A172 (cell line): ENCODE results near the gene LRMDA. TPM values are rescaled to one million over a fixed set of nuclear protein-coding genes. Genes with fewer than 3 reads are reported as not detected.

Experiments
- DNase-seq: peaks from one replicate; pipeline ENCODE4 v3.0.0-alpha.2; 2015; ENCODE audit warnings: low spot score
- total RNA-seq: library from RNA; depleted of rRNA; stranded (reverse); fragments of >200 nt; shearing (Covaris generic); gene quantifications from 2 replicates; pipeline ENCODE4 v1.2.3, GENCODE V29; 2014

Gene LRMDA
- total RNA-seq, 1 experiment from 2014 or later: not detected

DNA sequence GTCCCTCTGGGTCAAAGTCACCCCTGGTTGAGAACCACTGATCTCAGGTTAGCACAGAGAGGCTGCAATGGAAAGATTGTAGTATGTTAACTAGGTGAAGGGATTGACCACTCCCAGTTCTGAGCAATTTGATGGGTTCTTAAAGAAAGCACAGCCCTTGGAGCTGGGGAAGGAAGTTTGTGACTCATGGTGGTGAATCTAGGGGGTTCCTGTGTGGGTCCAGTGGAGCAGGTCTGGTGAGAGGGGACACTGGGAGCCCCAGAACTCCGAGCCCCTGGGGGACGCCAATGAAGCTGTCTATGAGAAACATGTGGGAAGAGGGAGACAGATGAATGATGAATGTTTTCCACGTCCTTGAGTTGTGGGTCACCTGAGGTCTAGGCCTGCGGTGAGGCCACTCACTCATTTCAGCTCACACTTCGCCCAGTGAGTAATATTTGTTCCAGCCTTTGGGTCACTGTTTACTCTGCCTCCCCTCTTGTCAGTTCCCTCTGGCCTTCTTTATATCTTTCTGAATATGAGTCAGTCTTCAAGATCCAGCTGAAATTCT lies 341.9 kb downstream of the LRMDA start:
- DNase-seq: peak; percentile 89

DNA sequence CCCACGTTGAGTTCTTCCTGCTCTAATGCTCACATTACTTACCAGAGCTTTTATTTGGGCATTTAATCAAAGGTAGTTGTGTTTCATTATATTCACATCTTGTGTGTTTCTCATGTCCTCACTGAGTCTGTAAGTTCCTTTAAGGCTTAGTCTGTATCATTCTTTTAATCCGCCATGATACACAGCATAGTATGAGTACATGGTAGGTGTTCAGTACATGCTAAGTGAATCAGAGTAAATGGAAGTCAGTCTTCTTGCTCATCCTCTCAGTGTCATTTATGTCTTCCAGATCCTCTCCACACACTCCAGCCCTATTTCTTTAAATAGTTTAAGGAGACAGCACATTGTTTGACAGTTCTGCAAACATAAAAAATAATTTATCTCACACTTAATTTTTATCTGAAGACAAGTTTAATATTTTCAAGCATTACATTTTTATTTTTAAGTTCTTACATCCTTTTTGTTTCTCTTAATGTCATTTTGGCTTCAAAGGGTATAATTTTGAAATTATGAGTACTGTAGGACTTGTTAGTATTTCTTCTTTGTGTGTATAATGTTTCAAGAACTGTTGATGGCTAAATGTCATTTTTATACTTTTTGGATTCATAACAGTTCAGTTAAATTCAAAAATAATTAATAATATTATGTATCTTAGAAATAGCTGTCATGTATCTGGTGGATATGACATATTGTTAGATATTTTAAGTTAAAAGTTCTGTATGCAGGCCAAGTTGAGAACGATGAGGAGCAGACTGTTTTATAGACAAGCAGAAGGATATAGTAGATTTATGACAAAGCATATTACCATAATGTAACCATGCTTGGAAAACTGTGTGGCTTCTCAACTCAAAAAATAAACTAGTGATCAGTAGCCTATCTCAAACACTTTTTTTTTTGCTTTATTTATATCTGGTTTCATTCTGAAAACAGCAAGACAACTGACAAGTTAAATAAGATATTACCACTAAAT lies 342.7 kb downstream of the LRMDA start:
- no peak for DNase-seq

DNA sequence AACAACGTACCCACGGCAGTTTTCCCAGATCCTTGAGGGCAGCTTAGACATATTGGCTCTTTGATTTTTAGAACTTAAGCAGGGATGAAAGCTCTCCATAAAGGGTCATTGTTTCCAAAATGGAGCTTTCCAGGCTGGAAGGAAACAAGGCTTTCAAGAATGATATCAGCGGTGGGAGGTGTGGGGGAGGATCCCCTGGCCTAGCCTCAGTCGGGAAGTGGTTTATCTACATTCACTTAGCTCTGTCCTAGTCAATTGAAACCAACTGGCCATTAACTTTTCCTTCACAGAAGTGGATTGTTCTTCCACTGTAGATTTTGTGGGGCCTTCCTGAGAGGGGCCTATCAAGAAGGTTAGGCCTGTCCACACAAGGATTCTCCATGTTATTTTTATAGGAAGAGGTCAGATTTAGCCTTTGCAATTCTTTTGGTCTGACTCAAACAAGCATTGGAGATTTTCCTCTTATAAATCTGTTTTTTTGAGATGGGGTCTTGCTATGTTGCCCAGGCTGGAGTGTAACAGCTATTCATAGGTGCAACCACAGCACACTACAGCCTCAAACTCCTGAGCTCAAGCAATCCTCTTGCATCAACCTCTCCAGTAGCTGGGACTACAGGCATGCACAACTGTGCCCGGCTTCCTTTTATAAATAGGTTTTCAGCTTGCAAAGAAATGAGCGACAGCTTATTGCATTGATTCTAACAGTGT lies 343.5 kb downstream of the LRMDA start:
- DNase-seq: no peak

DNA sequence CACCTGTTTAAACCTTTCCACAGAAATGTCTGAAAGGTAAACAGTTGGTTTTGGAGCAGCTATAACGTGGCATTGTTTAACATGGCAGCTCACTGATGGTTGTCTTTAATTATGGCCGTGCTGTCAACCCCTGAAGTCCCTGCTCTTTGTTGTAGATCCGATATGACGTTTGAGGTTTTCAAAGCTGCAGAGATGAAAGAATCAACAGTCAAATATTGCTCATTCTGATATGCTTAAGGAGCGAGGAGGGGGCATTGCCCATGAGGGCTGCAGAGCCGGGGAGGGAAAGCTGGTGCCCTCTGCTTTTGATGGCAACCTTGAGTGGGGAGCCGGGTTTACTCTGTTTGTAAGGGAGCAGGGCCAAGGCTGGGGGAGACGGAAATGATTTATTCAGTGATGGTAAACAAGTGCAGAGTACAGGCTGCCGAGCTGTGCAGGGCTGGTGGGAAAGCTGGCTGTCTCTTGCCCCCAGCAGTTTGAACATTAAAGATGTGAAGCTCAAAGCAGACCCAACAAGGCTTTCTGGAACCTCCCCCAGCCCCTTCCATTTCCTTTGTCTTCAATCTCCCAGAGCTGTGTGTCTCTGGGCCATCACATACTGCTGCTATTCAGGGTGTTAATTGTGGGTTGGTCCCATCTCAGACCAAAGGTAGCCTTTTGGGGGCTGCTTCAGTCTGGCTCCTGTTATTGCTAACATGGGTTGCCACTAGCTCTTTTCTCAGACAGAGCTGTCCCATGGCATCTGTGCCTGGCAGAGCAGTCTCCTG lies 345.5 kb downstream of the LRMDA start:
- no peak for DNase-seq

DNA sequence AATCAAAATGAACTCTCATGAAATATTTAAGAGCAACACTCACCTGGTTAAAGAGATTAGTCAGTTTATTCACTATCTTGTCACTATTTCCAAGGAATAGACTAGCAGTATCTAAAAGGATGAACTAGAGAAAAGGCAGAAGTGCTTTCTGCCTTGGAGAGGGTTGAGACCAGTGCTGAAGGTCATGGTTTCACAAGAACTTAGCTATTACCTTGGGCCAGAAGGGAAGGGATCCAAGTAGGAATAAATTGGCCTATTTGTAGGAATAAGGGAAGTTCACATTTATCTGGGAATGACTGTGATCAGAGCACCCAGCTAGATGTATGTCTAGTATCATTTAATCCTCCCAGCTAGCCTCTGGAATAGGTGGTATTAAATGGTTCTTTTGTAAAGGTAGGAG lies 347.2 kb downstream of the LRMDA start:
- no peak for DNase-seq

DNA sequence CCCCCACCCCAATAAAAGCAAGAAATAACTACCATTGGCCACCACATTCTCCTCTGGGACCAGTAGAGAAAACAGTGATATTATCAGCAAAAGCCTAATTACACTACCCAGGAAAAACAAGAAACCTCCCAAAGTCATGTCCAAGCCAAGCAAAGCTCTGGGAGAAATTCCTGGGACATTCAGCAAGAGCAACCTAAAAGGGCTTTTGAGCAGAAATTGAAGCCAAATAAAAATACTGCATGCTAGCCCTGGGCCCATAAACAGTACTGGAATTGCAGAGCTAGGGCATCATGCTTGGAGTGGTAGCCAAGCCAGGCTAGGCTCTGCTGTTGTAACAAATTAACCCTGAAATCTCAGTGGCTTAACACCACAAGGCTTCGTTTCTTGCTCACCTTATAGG lies 347.9 kb downstream of the LRMDA start:
- DNase-seq: no peak

DNA sequence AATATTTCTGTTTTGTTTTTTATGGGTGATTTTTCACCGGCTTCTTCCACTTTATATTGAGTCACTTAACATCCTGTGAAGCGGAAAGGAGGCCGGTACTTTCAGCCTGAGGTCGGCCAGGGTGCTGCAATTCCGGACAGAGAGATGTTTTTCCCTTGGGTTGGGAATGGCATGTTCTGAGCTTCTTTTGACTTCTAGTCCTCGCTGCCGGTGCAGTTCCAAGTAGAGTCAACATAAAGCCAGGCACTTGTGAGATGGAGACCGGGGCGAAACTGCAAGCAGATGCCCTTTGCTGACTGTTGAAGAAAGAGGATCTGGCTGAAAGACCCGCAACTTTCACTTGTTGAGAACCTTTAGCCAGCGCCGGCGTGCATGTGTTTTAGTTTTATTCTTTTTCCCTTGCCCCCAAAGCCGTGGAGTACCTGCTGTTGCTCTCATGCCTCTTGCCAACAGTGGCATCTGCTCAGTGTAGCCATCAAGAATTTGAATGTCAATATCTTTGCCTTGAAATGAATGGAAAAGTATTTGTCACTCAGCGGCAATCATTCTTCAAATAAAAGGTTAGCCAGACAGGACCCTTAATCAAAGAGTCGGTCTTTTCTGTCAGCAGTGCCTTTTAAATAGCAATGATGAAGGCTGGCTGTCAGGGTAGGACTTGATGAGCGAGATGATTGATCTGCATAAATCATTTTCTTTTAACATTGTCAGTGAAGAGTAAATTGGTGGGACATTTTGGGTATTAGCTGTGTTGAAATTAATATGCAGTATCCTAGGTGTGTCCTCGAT lies 351.2 kb downstream of the LRMDA start:
- DNase-seq: no peak

DNA sequence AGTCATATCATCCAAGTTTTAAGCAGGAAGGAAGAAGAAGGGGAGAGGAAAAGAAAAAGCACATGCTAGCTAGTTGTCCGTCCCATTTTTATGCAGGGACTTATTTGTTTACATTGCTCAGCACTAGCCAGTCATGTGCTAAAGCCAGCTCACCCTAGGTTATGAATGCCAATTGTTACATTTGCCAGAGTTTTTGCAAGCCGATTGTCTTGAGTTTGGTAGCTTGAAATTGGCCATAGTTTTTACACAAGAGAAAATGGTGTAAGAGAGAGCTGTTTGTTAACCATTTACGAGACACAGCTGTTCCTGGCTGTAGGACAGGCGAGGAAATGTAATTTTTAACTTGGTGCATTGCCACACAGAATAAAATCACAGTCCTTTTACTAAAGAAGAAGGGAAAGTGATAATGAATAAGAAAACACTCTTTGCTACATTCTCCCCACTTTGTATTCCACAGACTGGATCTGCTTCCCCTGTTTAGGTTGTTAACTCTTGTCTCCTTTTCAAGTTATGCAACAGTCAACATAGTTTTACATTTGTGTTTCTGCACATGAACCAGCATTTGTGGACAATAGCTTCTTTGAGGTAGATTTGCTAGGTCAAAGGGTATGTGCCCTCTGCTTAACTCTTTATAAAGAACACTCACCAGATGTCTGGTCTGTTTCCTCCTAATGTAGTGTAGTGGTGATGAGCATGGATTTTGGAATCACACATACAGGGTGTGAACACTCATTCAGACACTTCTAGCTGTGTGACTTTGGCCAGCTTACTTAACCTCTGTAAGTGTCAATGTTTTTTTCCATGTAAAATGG lies 357.2 kb downstream of the LRMDA start:
- no peak for DNase-seq

DNA sequence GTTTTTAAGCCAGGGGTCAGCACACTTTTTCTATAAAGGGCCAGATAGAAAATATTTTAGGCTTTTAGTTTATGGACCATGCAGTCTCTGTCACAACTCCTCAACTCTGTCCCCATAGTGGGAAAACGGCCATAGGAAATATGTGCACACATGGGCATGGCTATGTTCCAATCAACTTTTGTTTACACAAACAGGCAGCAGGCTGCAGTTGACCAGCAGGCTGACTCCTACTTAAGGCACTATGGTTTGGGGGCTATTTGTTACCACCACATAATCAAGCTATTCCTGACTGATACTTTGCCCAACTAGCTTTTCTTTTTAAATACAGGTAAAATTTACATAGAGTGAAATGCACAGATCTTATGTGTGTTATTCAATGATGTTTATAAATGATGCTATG lies 362.4 kb downstream of the LRMDA start:
- DNase-seq: no peak

DNA sequence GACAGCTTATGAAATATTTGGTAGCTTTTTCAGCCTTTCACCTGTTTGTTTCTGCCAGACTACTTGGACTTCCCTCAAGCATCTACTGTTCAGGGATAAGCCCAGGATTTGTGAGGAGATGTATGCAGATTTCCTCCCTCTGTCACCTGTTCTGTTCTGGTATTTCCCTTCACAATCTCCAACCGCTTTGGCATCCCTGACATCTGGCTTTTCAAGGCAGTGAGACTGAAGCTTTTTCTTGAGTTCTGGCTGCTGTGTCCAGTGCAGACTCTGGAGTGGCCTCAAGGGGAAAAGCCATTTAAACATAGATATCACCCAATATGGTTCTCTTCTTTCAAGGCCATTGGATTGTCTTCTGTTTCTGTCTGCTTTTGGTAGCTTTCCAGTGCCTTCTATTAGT lies 369.7 kb downstream of the LRMDA start:
- no peak for DNase-seq

DNA sequence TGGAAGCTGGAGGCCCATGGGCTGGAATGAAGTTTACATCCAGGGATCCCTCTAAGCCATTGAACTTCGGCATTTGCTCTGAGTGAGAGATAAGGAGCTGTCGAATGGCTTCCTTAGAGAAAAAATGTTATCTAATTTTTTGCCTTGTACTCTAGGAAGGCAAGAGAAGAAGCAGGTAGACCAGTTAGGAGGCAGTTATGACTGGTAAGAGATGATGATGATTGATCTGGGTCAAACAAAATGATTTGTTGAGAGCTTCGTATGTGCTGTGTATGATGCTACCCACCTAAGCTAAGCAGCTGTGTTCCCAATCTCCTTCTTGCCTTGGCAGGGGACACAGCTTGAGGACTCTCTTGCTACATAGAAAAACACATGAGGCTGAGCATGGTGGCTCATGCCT lies 370.2 kb downstream of the LRMDA start:
- DNase-seq: no peak

DNA sequence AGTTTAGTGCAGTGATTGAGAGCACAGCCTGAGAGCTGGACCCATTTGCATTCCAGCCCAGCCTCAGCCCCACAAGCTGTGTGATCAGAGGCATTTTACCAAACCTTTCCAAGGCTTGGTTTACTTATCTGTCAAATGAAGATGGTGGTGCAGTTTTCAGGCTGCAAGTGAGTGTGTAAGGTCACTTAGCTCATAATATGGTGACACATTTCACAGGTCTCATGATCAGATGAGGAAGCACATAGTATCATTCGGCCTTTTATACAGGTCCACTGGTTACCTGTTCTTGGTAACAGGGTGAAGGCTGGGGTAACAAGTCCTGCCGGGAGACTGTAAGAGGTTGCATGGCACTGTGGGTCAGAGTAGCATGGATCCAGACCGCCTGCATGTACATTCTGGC lies 371.7 kb downstream of the LRMDA start:
- no peak for DNase-seq

DNA sequence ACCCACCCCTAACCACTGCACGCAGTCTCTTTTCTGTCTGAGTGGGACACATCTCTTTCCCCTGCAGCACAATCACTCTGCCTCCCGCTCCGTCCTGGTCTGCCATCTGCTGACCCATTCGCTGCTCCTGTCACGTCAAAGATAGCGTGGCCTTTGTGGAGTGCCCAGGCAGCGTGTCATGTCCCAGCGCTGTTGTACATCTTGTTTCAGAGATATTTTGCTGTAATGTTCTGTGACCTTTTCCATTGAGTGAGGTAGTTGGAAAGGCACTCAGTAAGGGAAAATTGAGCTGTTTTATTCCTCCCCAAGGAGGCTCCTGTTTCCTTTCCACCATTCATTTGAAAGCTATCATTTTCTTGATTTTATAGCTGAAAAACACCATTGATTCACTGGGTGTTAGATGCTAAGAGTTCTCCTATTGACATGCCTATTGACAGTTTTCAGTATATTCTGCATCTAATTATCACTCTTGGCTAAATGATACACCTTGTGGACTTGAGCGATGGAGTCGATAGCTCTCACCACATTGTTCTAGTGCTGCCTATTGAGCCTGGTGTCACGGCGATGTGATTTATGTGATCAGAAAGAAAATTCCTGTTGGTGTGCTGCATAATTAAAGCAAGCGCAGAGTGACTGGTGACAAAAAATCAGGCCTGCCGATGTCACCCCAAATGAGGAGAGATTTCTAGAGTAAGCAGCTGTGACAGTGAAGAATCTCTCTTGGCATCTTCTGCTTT lies 372.6 kb downstream of the LRMDA start:
- no peak for DNase-seq

DNA sequence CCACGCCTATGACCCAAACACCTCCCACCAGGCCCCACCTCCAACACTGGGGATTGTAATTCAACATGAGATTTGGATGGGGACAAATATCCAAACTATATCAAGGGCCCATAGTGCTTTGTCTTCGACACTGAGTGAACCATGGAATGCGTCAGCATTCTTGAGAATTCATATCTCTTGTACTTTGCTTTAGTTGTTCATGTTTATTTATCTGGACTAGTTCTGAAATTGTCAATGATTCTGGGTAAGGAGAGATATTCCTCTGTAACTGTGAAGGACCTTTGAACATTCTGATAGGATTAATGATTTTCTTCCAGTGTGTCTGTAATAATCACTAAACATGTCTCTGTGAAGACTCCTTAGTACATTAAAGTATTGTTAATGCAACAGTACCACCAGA lies 374.8 kb downstream of the LRMDA start:
- DNase-seq: no peak

DNA sequence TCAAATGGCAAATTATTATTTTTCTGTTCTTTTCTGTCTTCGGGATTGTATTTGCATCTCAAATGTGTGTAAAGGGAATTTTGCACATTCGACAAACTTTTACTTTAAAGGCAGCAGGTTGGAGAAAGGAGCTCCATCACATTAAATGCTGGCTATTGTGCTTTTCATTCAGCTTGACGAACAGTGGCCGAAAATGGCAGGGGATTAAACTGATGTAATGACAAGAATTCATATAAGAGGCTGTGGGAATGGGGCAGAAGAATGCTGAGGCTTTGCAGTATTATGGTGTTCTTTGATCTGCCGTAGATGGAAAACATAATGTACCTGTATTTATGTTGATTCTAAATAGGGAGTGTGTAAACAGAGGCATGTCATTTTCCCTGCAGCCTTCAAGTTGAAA lies 376.0 kb downstream of the LRMDA start:
- DNase-seq: no peak

DNA sequence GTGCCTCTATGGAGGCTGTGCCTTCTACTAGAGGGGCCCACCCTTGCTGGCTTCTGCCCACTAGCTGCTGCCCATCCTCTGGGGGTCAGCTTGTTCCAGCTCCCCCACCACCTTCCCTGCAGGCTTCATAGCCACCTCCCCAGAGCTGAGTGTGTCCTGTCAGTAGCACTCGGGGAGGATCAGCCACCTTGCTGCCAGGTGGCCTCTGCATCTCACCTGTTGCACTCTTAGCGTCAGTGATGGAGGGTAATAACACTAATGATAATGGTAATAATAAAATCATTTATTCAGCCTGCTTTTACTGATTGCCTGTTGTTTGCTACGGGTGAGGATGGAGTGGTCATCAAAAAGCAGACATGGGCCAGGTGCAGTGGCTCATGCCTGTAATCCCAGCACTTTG lies 377.6 kb downstream of the LRMDA start:
- DNase-seq: no peak

DNA sequence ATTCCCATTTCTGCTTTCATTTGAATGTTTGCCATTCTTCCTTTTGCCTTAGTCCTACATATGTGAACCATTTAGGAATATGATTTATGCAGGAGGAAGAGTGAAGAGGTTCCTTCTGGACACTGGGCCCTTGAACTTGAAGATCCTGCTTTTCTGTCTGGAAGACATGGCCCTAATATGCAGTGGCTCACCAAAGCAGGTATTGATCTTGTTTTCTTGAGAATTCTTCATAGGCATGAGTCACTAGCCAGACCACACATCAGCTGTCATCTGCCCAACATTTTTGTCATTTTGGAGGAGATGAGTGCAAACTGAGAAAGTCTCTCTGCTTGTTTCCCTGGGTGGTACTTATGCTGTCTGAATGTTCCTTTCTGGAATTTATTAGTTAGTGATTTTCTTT lies 382.6 kb downstream of the LRMDA start:
- DNase-seq: no peak

DNA sequence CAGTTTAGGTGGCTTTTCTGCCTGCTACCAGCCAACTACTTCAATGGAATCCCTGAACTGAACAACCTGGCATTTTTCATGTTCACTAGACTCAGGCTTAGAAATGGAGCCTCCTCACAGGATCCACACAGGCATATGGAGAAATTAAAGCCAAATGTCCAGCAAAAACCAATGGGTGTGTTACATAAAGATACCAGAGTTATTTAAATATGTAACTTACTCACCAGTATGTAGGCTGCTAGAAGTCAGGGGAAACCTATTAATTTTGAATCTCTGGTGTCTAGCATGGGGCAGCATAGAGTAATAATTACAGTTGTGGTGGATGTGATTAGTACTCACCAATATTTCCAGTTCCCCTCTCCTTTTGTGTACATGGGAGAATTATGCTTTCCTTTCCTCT lies 383.6 kb downstream of the LRMDA start:
- no peak for DNase-seq

DNA sequence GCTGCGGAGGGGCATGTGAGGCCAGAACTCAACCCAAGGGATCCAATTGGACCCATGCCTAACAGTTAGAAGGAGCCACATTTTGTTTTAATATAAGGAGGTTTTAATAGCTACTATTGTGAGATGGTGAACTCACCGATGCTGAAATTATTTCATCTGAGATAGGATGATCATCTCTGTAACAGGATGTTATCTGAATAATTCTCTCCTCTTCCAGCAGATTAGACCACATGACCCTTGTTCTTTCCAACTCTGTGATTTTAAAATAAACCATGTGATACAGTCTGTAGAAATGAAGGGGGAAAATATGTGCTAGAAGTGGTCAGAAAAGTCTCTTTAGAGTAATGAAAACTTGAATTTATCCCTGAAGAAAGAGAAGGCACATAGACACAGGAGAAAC lies 385.8 kb downstream of the LRMDA start:
- DNase-seq: no peak

DNA sequence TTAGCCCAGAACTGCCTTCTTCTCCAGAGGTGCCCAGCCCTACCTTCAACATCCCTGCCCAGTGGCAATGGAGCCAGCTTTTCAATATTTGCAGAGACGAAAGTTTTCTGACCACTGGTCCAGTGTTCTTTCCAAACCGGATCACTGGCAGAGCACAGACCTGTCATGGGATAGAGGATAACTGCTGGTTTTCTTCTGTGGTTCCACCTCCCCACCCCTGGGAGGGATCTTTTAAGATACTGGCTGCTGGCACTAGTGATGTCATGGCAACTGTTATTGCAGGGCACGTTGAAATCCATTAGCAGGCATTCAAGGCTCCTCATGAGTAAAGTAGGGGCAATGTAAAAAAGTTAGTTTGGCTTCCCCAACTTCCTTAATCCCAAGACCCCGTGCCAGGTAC lies 387.1 kb downstream of the LRMDA start:
- DNase-seq: no peak
